DMS79 treated with DMSO at 0.1 percent for 48 hours (cell line): ENCODE results near the gene SOWAHC.

ENCODE experiments used
- DNase-seq: peaks from one replicate; lab custom pipeline; 2025; lab: John Stamatoyannopoulos, UW

Gene SOWAHC

DNA sequence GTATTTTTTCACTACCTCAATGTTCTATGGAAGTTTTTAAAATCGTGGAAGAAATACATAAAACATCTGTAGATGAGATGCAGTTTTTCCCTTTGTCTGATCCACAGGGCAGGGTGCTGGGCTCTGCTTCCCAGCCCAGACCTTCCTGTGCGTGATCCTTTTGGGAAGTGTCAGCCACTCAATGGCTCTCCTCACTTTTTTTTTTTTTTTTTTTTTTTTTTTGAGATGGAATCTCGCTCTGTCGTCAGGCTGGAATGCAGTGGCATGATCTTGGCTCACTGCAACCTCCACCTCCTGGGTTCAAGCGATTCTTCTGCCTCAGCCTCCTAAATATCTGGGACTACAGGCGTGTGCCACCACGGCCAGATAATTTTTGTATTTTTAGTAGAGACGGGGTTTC lies 32.8 kb downstream of the SOWAHC start:
- no peak for DNase-seq

DNA sequence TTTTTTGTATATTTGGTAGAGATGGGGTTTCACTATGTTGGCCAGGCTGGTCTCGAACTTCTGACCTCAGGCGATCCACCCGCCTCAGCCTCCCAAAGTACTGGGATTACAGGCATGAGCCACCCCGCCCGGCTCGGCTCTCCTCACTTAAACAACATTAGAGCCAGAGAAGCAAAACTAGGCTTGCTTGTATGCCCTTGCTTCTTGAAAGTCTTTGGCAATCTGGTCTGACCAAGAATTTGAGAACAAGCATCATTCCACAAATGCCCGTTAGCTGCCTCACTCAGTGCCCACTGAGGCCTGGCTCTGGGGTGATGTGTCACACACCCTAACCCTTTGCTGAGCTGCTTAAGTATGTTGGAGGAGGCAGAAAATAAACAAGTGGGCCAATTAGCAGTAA lies 33.5 kb downstream of the SOWAHC start:
- no peak for DNase-seq

DNA sequence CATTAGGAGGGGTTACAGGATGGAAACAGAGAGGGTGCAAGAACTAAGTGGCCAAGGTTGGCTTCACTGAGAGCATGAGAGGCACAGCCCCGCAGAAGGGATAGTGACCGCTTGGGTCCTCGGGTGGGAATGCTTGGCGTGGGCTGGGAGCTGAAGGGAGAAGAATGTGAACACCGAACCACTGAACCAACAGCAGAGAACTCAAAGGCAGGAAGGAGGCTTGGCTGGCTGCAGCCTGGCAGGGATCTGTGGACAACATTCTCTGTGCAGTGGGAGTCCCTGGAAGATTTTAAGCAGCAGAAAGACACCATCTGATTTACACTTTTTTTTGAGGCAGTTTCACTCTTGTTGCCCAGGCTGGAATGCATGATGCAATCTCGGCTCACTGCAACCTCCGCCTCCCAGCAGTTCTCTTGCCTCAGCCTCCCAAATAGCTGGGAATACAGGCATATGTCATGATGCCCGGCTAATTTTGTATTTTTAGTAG lies 33.9 kb downstream of the SOWAHC start:
- DNase-seq = no peak

GRCh38 chr2:109649736-109650695 lies 35.9 kb downstream of the SOWAHC start:
- DNase-seq = no peak

GRCh38 chr2:109654326-109655050 lies 40.3 kb downstream of the SOWAHC start:
- DNase-seq = peak; percentile 12

DNA sequence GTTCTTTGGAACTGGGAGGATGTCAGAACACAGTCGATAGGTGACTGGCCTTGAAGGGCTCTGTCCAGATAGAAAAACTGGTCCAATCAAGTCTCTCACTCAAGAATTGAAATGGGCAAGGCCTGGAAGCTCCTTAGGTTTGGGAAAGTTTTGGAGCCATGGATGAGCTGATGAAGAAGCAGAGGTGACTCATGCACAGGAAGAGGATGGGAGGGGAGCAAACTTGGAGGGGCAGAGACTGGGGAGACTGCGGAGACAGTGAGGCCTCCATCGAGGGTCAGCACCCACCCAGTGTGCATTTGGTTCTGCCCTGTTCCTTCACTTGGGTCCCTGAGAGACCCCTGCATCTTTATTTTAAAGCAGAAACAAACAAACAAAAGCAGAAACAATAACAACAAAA lies 41.1 kb downstream of the SOWAHC start:
- no peak for DNase-seq

DNA sequence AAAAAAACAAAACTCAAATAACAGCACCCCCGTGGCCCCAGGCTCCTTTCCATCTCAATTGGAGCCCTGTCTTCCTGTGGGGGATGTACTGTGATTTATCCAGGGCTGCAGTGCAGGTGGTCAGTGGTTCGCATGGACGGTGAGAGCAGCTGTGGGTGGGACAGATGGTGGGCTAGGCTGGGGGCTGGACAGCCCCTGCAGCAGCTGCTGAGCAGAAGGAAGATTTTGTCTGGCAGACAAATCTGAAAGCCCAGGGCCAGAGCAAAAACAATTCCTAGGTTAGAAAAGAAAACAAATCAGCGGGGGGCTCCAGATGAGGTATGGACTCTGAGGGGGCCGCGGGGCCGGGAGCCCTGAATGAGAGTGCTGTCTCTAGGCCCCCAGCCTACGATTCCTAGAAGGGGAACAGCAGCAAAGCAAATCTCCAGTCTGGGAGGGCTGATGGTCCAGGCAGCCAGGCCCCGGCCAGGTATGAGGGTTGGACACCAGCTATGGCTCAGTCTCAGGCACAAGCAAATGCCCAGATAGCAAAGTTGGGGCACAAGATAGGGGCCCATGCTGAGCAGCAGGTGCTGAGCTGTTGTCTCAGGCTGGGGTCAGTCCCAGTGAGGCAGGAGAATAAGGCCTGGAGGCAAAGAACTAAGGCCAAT lies 45.4 kb downstream of the SOWAHC start:
- DNase-seq = no peak

DNA sequence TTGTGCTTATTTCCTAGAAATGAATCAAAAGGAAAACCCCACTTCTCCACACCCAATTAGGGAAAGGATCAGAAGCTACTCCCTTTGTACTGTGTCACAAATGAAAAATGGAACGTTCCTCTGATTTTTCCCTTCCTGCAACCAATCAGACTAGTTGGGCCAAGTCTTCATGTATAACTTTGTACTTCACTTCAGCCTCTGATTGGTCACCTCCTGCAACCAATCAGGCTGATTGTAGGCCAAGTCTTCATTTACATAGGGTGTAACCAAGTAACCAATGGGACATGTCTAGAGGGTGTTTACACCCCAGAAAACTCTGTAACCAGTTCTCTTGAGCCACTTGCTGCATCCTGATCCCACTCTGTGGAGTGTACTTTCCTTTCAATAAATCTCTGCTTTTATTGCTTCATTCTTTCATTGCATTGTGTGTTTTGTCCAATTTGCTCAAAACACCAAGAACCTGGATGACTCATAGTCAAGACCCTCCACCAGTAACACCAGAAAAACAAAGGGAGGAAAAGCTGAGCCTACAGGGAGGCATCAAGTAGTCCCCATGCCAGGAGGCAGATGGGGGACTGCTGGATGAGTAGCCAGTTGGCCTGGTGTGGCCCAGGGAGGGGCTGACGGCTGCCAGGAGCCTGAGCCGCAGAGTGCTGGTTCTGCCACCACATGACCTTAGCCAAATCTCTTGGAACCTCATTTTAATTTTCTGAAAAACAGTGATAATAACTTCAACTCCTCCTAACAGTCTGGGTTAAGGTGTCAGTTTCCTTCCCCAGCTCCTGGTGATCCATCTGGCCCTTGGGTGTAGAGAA lies 46.1 kb downstream of the SOWAHC start:
- no peak for DNase-seq

GRCh38 chr2:109662889-109663288 lies 48.7 kb downstream of the SOWAHC start:
- no peak for DNase-seq

GRCh38 chr2:109663721-109664120 lies 49.6 kb downstream of the SOWAHC start:
- no peak for DNase-seq

- DNase-seq = no peak
Observed at GRCh38 chr2:109666466-109666865, 52.3 kb downstream of the SOWAHC start.
